EL (cell line): ENCODE data around the gene ARSB.
"Not testable (repeated sequence)": the region's sequence is repeated elsewhere in the genome, so short reads cannot be mapped to it uniquely, and the experiment has no call there.

Experiments used
- DNase-seq: peaks from one replicate; pipeline ENCODE4 v3.0.0-alpha.2; 2016

The ARSB gene

GRCh38 chr5:78744951-78745534 is 240.1 kb downstream of the ARSB start:
- DNase-seq: no peak

- DNase-seq: no peak
These were observed 244.1 kb downstream of the ARSB start for GRCh38 chr5:78741019-78741418.

- no peak for DNase-seq
These were observed 246.3 kb downstream of the ARSB start for GRCh38 chr5:78738693-78739300.

GRCh38 chr5:78738104-78738503 is 247.0 kb downstream of the ARSB start:
- no peak for DNase-seq

GRCh38 chr5:78735834-78736463 is 249.2 kb downstream of the ARSB start:
- DNase-seq: no peak

GRCh38 chr5:78734950-78735349 is 250.2 kb downstream of the ARSB start:
- DNase-seq: no peak

GRCh38 chr5:78734094-78734845 is 250.8 kb downstream of the ARSB start:
- DNase-seq: peak; percentile 45

GRCh38 chr5:78732721-78733120 is 252.4 kb downstream of the ARSB start:
- not testable (repeated sequence) for DNase-seq

- DNase-seq: peak; percentile 52
These were observed 253.2 kb downstream of the ARSB start for GRCh38 chr5:78731884-78732283.

GRCh38 chr5:78730300-78731094 is 254.6 kb downstream of the ARSB start:
- DNase-seq: no peak

- DNase-seq: no peak
These were observed 257.0 kb downstream of the ARSB start for GRCh38 chr5:78727786-78728761.
